SK-N-SH treated with all-trans-retinoic acid at 6 μM for 48 hours (cell line): Measurements from ENCODE around the gene CTNND2.

Experiments
- ATAC-seq: fragments of 200-7000 bp; cut with Tn5 transposase; 3 replicates; pipeline ENCODE4 v1.9.1; 2020; ENCODE audit warnings: mild to moderate bottlenecking, moderate library complexity
- BACH2 ChIP-seq: fragments of 250-450 bp; sonication (Bioruptor Pico); IDR thresholded peaks from 2 replicates; pipeline ENCODE4 v1.9.0; 2021; ENCODE audit warnings: mild to moderate bottlenecking, borderline replicate concordance
- CSRNP3 ChIP-seq: fragments of 250-450 bp; sonication (Bioruptor Pico); IDR thresholded peaks from 2 replicates; pipeline ENCODE4 v1.5.1; 2021; ENCODE audit warnings: mild to moderate bottlenecking, moderate library complexity
- ESRRG ChIP-seq: fragments of 250-450 bp; sonication (Bioruptor Pico); IDR thresholded peaks from 2 replicates; pipeline ENCODE4 v1.6.1; 2021; ENCODE audit warnings: mild to moderate bottlenecking
- GLIS3 ChIP-seq: fragments of 250-450 bp; sonication (Bioruptor Pico); IDR thresholded peaks from 2 replicates; pipeline ENCODE4 v1.5.0; 2020; ENCODE audit warnings: mild to moderate bottlenecking, moderate library complexity
- OSR1 ChIP-seq: fragments of 250-450 bp; sonication (Bioruptor Pico); IDR thresholded peaks from 2 replicates; pipeline ENCODE4 v1.8.0; 2022; ENCODE audit warnings: moderate library complexity, mild to moderate bottlenecking, inconsistent platforms
- PATZ1 ChIP-seq: fragments of 250-450 bp; sonication (Bioruptor Pico); IDR thresholded peaks from 2 replicates; pipeline ENCODE4 v1.8.0; 2020; ENCODE audit warnings: mild to moderate bottlenecking, moderate library complexity, borderline replicate concordance
- POU6F1 ChIP-seq: fragments of 250-450 bp; sonication (Bioruptor Pico); IDR thresholded peaks from 2 replicates; pipeline ENCODE4 v1.8.0; 2021; ENCODE audit warnings: low read depth, mild to moderate bottlenecking, moderate library complexity, borderline replicate concordance
- PPARA ChIP-seq: fragments of 250-450 bp; sonication (Bioruptor Pico); IDR thresholded peaks from 2 replicates; pipeline ENCODE4 v1.5.0; 2020; ENCODE audit warnings: mild to moderate bottlenecking, borderline replicate concordance
- RARB ChIP-seq: fragments of 250-450 bp; sonication (Bioruptor Pico); IDR thresholded peaks from 2 replicates; pipeline ENCODE4 v1.8.0; 2021; ENCODE audit warnings: mild to moderate bottlenecking, moderate library complexity
- SNAI2 ChIP-seq: fragments of 250-450 bp; sonication (Bioruptor Pico); IDR thresholded peaks from 2 replicates; pipeline ENCODE4 v1.5.0; 2020; ENCODE audit warnings: mild to moderate bottlenecking, moderate library complexity
- TOX ChIP-seq: fragments of 250-450 bp; sonication (Bioruptor Pico); IDR thresholded peaks from 2 replicates; pipeline ENCODE4 v1.8.0; 2021; ENCODE audit warnings: mild to moderate bottlenecking, moderate library complexity, borderline replicate concordance
- TSHZ2 ChIP-seq: fragments of 250-450 bp; sonication (Bioruptor Pico); IDR thresholded peaks from 2 replicates; pipeline ENCODE4 v1.5.0; 2020; ENCODE audit warnings: mild to moderate bottlenecking, moderate library complexity
- ZC3H10 ChIP-seq: fragments of 250-450 bp; sonication (Bioruptor Pico); IDR thresholded peaks from 2 replicates; pipeline ENCODE4 v1.5.1; 2021; ENCODE audit warnings: mild to moderate bottlenecking, moderate library complexity
- ZFP3 ChIP-seq: fragments of 250-450 bp; sonication (Bioruptor Pico); IDR thresholded peaks from 2 replicates; pipeline ENCODE4 v1.5.0; 2020; ENCODE audit warnings: mild to moderate bottlenecking, moderate library complexity
- ZFP30 ChIP-seq: fragments of 450-650 bp; formaldehyde crosslinking; IDR thresholded peaks from 2 replicates; pipeline ENCODE4 v1.5.0; 2022; ENCODE audit warnings: mild to moderate bottlenecking, moderate library complexity
- ZNF565 ChIP-seq: fragments of 450-650 bp; formaldehyde crosslinking; conservative IDR thresholded peaks from 2 replicates; pipeline ENCODE4 v1.5.0; 2020; ENCODE audit warnings: low read depth, mild to moderate bottlenecking, moderate library complexity
- ZNF70 ChIP-seq: fragments of 450-650 bp; formaldehyde crosslinking; IDR thresholded peaks from 2 replicates; pipeline ENCODE4 v1.5.0; 2020; ENCODE audit warnings: mild to moderate bottlenecking, moderate library complexity
- ZNF8 ChIP-seq: fragments of 450-650 bp; formaldehyde crosslinking; IDR thresholded peaks from 2 replicates; pipeline ENCODE4 v1.5.0; 2020; ENCODE audit warnings: mild to moderate bottlenecking, moderate library complexity

Gene CTNND2

GRCh38 chr5:11679676-11680075 lies 224.6 kb downstream of the CTNND2 start (continued):
- no peak for TF ChIP-seq CSRNP3 (CRISPR knock-in tag)

GRCh38 chr5:11675184-11675583 lies 229.1 kb downstream of the CTNND2 start:
- ATAC-seq, result no peak
- TF ChIP-seq ZFP3 (CRISPR knock-in tag) (no peak), POU6F1 (CRISPR knock-in tag) (no peak), RARB (CRISPR knock-in tag) (no peak), BACH2 (no peak), ZFP30 (CRISPR knock-in tag) (no peak), ESRRG (no peak), ZNF70 (CRISPR knock-in tag) (no peak), PATZ1 (no peak), GLIS3 (CRISPR knock-in tag) (no peak), PPARA (CRISPR knock-in tag) (no peak)

- ATAC-seq, result no peak
- no peak for TF ChIP-seq ZFP30 (CRISPR knock-in tag)
- TF ChIP-seq RARB (CRISPR knock-in tag), result no peak
- TF ChIP-seq TSHZ2 (CRISPR knock-in tag), result no peak
- no peak for TF ChIP-seq TOX
- no peak for TF ChIP-seq ZFP3 (CRISPR knock-in tag)
- TF ChIP-seq ZNF8 (CRISPR knock-in tag), result no peak
- TF ChIP-seq OSR1 (CRISPR knock-in tag), result no peak
- no peak for TF ChIP-seq BACH2
- no peak for TF ChIP-seq ESRRG
- TF ChIP-seq, all 23 proteins: peak for 0
Observed at GRCh38 chr5:11672385-11673085, 231.7 kb downstream of the CTNND2 start.

GRCh38 chr5:11658376-11658775 lies 245.9 kb downstream of the CTNND2 start:
- no peak for ATAC-seq
- no peak for TF ChIP-seq CSRNP3 (CRISPR knock-in tag)
- no peak for TF ChIP-seq TOX
- no peak for TF ChIP-seq GLIS3 (CRISPR knock-in tag)
- TF ChIP-seq OSR1 (CRISPR knock-in tag), result no peak
- no peak for TF ChIP-seq RARB (CRISPR knock-in tag)
- TF ChIP-seq ZC3H10, result no peak
- TF ChIP-seq ZFP30 (CRISPR knock-in tag), result no peak
- no peak for TF ChIP-seq SNAI2
- no peak for TF ChIP-seq TSHZ2 (CRISPR knock-in tag)
- no peak for TF ChIP-seq ZNF565 (CRISPR knock-in tag)
